GM06990 (cell line): Measurements from ENCODE around the gene WDR4.
"Not testable (repeated sequence)": the region's sequence is repeated elsewhere in the genome, so short reads cannot be mapped to it uniquely, and the experiment has no call there.

ENCODE experiments used
- DNase-seq: peaks from one replicate; pipeline ENCODE4 v3.0.0-alpha.2; 2011; ENCODE audit not compliant: insufficient read length; ENCODE audit errors: extremely low read depth
- H3K27me3 ChIP-seq: replicated peaks from 2 replicates; pipeline ENCODE4 v1.6.0; 2011; ENCODE audit warnings: low read length; ENCODE audit not compliant: control insufficient read depth, insufficient read depth
- H3K36me3 ChIP-seq: 2 replicates; pipeline ENCODE4 v1.5.1; 2011; ENCODE audit warnings: low read length; ENCODE audit not compliant: control insufficient read depth, insufficient read depth
- H3K4me3 ChIP-seq: replicated peaks from 2 replicates; pipeline ENCODE4 v1.5.1; 2011; ENCODE audit warnings: low read depth, mild to moderate bottlenecking, control low read depth, low read length
- TF ChIP-seq, protein P1 (sequence below): IDR thresholded peaks from 2 replicates; pipeline ENCODE4 v1.5.1; 2011; ENCODE audit warnings: low read length, control low read depth, mild to moderate bottlenecking, inconsistent platforms; ENCODE audit not compliant: insufficient read depth, poor library complexity, severe bottlenecking

WDR4 gene

DNA sequence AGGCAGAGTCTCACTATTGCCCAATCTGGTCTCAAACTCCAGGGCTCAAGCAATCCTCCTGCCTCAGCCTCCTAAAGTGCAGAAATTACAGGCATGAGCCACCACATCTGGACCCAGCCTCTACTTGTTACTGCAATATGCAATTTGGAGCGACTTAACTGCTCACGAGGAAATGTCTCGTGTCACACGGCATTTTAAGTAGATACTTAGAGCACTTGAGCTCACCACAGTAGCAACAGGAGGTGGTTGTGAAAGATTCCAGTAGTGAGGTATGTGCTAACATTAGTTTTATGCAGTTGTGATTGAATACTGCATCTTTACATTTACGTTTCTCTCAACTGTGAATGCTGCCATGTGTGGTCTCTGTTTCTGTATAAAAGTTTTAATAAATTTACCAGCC lies 8.0 kb upstream of the WDR4 start:
- DNase-seq: no peak
- Histone ChIP-seq H3K36me3 (no peaks in the 10 kb centered on the region), H3K4me3 (no peak overlapping the region), H3K27me3 (no peaks in the 10 kb centered on the region)
- TF ChIP-seq, protein P1, sequence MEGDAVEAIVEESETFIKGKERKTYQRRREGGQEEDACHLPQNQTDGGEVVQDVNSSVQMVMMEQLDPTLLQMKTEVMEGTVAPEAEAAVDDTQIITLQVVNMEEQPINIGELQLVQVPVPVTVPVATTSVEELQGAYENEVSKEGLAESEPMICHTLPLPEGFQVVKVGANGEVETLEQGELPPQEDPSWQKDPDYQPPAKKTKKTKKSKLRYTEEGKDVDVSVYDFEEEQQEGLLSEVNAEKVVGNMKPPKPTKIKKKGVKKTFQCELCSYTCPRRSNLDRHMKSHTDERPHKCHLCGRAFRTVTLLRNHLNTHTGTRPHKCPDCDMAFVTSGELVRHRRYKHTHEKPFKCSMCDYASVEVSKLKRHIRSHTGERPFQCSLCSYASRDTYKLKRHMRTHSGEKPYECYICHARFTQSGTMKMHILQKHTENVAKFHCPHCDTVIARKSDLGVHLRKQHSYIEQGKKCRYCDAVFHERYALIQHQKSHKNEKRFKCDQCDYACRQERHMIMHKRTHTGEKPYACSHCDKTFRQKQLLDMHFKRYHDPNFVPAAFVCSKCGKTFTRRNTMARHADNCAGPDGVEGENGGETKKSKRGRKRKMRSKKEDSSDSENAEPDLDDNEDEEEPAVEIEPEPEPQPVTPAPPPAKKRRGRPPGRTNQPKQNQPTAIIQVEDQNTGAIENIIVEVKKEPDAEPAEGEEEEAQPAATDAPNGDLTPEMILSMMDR: no peak

DNA sequence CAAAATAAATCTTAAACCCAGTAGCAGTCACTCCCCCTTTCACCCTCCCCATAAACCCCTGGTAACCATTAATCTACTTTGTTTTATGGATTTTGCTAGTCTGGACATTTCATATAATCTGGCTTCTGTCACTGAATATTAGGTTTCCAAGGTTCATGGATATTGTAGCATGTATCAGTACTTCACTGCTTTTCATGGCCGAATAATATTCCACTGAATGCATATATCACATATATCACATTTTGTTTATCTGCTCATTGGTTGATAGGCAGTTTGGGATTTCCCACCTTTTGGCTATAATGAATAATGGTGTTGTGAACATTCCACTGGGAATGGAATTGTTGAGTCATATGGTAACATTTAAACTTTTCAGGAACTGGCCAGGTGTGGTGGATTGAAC lies 4.6 kb upstream of the WDR4 start:
- no peak overlapping the region for H3K4me3 ChIP-seq
- H3K36me3 ChIP-seq: no peaks in the 10 kb centered on the region
- no peaks in the 10 kb centered on the region for H3K27me3 ChIP-seq
- no peak for DNase-seq
- TF ChIP-seq, protein P1: no peak

DNA sequence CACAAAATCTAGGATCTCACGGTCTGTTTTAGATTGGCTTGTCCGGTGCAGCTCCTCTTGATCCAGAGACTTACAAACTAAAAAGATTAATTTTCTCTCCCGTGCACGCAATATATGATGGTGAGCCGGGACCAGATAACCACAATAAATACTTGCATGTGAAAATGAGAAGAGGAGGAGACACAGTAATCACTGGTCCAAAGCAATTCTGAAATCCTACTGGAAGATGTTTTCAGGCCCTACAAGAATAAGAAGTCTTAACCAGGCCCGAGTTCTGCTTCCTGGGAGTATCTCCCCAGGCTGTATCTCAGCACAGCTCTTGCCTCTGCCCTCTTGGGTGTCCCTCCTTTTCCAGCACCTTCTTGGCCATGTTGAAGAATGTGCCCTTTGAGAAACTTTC lies 1.0 kb upstream of the WDR4 start:
- no peak for DNase-seq

DNA sequence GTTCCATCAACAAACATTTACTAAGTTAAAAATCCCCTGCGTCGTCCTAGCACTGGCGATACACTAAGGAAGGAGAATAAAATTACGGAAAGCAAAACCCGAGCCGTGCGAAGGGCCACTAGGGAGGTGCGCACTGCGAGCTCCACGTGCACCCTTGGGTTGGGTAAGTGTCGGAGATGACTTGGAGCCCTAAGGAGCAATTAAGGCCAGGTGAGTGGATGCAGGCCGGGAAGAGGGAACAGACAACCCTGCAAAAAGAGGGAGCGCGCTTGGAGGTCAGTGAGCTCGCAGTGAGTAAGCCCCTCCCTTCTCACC lies 704 bp downstream of the WDR4 start:
- no peaks in the 10 kb centered on the region for H3K27me3 ChIP-seq
- DNase-seq: no peak
- peaks cover 5% of the 10 kb centered on the region for H3K36me3 ChIP-seq
- TF ChIP-seq, protein P1: no peak
- H3K4me3 ChIP-seq: peak overlapping the region; percentile 88

More for the DNA sequence above, 1.0 kb upstream of the WDR4 start:
- peak overlapping the region; percentile 88 for H3K4me3 ChIP-seq
- H3K36me3 ChIP-seq: peaks cover 3% of the 10 kb centered on the region
- TF ChIP-seq, protein P1: no peak
- H3K27me3 ChIP-seq: no peaks in the 10 kb centered on the region

DNA sequence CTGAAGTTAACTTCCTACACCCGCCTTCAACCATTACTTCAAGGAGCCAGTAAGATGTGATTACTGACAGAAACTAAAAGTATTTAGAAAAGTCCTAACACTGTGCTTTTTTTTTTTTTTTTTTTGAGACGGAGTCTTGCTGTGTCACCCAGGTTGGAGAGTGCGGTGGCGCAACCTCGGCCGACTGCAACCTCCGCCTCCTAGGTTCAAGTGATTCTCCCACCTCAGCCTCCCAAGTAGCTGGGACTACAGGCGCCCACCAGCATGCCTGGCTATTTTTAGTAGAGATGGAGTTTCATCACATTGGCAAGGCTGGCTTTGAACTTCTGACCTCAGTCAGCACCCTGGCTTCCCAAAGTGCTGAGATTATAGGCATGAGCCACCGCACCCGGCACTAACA lies 3.5 kb downstream of the WDR4 start:
- H3K36me3 ChIP-seq: peaks cover 14% of the 10 kb centered on the region
- not testable (repeated sequence) for DNase-seq, H3K4me3 ChIP-seq, H3K27me3 ChIP-seq

DNA sequence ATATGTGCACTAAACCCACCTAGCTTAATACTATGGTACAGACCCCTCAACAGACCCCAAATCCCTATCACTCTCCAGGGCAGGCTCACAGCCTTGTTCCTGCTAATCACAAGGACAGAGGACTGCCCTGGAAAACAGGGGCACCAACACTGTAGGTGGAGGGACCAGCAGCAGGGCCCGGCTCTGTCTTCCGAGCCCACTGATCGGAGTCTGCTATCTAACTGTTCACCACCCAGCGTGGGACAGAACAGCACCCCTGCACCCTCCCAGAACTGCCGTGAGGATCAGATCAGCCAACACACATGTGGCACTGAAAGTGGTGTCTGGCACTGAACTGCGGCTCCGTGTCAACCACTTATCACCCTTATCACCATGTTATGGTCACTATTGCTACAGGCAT lies 6.2 kb downstream of the WDR4 start:
- Histone ChIP-seq H3K4me3 (no peak overlapping the region), H3K27me3 (no peaks in the 10 kb centered on the region), H3K36me3 (peaks cover 26% of the 10 kb centered on the region)
- no peak for DNase-seq
- TF ChIP-seq, protein P1: no peak
